Spinal cord (tissue), 10 donors: ENCODE measurements around the gene AIG1. TPM values are rescaled to one million over a fixed set of nuclear protein-coding genes. Genes with fewer than 3 reads are reported as not detected.

Experiments used
- DNase-seq, 6 donors: peaks; one replicate each; pipeline versions ENCODE4 v3.0.0 to v3.0.0-alpha.2; 2013 to 2015; ENCODE audit warnings: low spot score in 6 of 6, low read depth in 4 of 6
- H3K27ac ChIP-seq: one replicate; pipeline ENCODE4 v1.5.1; 2013; ENCODE audit warnings: low read depth, low read length, control low read depth
- H3K27me3 ChIP-seq: one replicate; pipeline ENCODE4 v1.6.1; 2013; ENCODE audit warnings: low read length; ENCODE audit not compliant: control insufficient read depth, insufficient read depth
- H3K36me3 ChIP-seq: one replicate; pipeline ENCODE4 v1.6.1; 2013; ENCODE audit warnings: low read length; ENCODE audit not compliant: control insufficient read depth, insufficient read depth
- H3K4me1 ChIP-seq: one replicate; pipeline ENCODE4 v1.6.1; 2013; ENCODE audit warnings: low read length; ENCODE audit not compliant: control insufficient read depth, insufficient read depth
- H3K4me3 ChIP-seq: one replicate; pipeline ENCODE4 v1.5.1; 2013; ENCODE audit warnings: low read depth, low read length, control low read depth
- H3K9me3 ChIP-seq: one replicate; pipeline ENCODE4 v1.6.1; 2013; ENCODE audit warnings: low read length; ENCODE audit not compliant: control insufficient read depth, insufficient read depth
- WGBS: methylation state at CpG from one replicate; pipeline ENCODE4 v1.1.5; 2013; ENCODE audit warnings: missing lambda C conversion rate; ENCODE audit not compliant: insufficient coverage; 5-methylcytosine and 5-hydroxymethylcytosine counted together
- polyA plus RNA-seq, 2 donors: library from polyadenylated mRNA; unstranded; fragments of 120-200 nt; gene quantifications; one replicate each; pipeline ENCODE4 v1.2.1, GENCODE V29; 2013; ENCODE audit not compliant: insufficient read length in 2 of 2
- total RNA-seq, 2 donors: library from RNA; depleted of rRNA in 1 of 2; stranded (reverse); fragments of 120-200 nt in 1 of 2; fragments of >200 nt in 1 of 2; gene quantifications; one replicate each; pipeline versions ENCODE4 v1.2.3 to v1.2.4, GENCODE V29; 2013 to 2014
- donor health status: healthy.

Gene AIG1
- total and polyA plus RNA-seq, 4 donors, result 56.5 to 72.6 (median 70.3) TPM

DNA sequence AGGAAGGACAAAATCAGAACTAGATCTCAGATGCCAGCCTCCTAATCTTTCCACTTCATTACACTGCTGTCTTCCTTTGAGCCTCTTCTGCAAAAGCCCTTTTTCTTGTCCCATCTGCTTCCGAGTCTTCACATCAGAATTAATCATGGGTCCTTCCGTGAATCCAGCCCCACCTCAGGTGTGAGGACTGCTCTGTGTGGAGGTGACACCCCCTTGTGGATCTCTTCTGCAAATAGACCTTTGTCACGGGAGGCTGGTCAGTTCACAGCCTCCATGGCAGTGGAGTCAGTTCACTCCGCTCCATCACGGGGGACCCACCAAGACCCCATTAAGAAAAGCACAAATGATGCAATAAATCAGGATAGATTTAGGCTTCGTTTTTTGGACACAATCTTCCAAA is 218.7 kb downstream of the AIG1 start:
- 89% methylated on average over 3 of the region's 6 CpGs for WGBS
- no peak overlapping the region for H3K4me3 ChIP-seq
- DNase-seq, result no peak

GRCh38 chr6:143283887-143284645 is 223.4 kb downstream of the AIG1 start:
- peak in 1 of 6 donors; percentile 62 for DNase-seq
- H3K27me3 ChIP-seq, result no peaks in the 10 kb centered on the region
- no CpG with 5 or more reads among the region's 13 CpGs for WGBS
- H3K4me1 ChIP-seq, result no peaks in the 10 kb centered on the region
- H3K4me3 ChIP-seq, result no peak overlapping the region
- no peak overlapping the region for H3K27ac ChIP-seq
- no peaks in the 10 kb centered on the region for H3K36me3 ChIP-seq
- H3K9me3 ChIP-seq, result no peaks in the 10 kb centered on the region

More for the DNA sequence above, 218.7 kb downstream of the AIG1 start:
- no peaks in the 10 kb centered on the region for H3K4me1 ChIP-seq
- no peaks in the 10 kb centered on the region for H3K36me3 ChIP-seq
- H3K27ac ChIP-seq, result no peak overlapping the region
- H3K9me3 ChIP-seq, result no peaks in the 10 kb centered on the region
- H3K27me3 ChIP-seq, result no peaks in the 10 kb centered on the region

DNA sequence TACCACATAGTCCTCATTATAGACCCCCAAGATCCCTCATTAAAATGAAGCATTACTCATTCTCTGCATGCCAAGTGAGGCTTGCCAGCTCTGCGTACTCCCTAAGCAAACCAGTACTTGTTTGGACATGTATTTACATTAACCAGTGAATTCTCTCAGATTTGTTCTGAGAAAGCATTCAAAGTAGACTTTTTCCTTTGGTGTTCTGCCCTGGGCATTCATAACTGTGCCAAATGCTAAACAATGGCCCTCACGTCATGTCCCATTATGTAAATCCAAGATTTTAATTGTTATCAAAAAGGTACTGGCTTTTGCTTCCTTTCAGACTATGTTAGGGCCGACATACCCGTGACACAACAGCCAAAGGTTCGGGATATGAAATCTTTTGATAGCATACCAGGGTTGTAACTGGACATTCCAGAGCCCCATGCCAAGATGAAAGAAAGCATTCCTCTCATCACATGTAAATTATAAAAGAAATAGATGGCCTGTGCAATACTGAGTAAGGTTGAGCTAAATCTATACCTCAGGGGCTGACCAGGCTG is 225.6 kb downstream of the AIG1 start:
- Histone ChIP-seq H3K9me3 (no peaks in the 10 kb centered on the region), H3K4me3 (no peak overlapping the region), H3K4me1 (no peaks in the 10 kb centered on the region), H3K27ac (no peak overlapping the region), H3K27me3 (no peaks in the 10 kb centered on the region), H3K36me3 (no peaks in the 10 kb centered on the region)
- peak in 1 of 6 donors; percentile 61 for DNase-seq
- 43% methylated on average over 1 of the region's 5 CpGs for WGBS

- Histone ChIP-seq H3K9me3 (no peaks in the 10 kb centered on the region), H3K27ac (no peak overlapping the region), H3K4me1 (no peaks in the 10 kb centered on the region), H3K36me3 (no peaks in the 10 kb centered on the region), H3K4me3 (no peak overlapping the region), H3K27me3 (no peaks in the 10 kb centered on the region)
- DNase-seq, result no peak
- WGBS, result no CpG with 5 or more reads among the region's 1 CpG
Observed at GRCh38 chr6:143288923-143289322, 228.2 kb downstream of the AIG1 start.

DNA sequence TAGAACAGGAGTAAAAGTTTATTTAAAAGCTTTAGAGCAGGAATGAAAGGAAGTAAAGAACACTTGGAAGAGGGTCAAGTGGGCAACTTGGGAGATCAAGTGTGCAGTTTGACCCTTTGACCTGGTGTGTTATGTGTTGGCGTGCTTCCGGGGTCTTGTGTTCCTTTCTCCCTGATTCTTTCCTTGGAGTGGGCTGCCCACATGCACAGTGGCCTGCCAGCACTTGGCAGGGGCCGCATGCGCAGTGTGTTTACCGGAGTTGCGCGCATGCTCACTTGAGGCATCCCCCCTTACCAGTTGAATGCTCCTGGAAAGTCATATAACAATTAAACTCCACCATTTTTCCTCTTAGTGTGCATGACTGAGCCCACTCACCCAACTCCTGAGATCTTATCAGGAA is 229.5 kb downstream of the AIG1 start:
- Histone ChIP-seq H3K4me1 (no peaks in the 10 kb centered on the region), H3K36me3 (no peaks in the 10 kb centered on the region), H3K27me3 (no peaks in the 10 kb centered on the region), H3K9me3 (no peaks in the 10 kb centered on the region), H3K27ac (no peak overlapping the region), H3K4me3 (no peak overlapping the region)
- DNase-seq, result no peak
- WGBS, result 90% methylated on average over 6 of the region's 7 CpGs

- no peak overlapping the region for H3K4me3 ChIP-seq
- H3K36me3 ChIP-seq, result no peaks in the 10 kb centered on the region
- no peak overlapping the region for H3K27ac ChIP-seq
- no peak for DNase-seq
- H3K27me3 ChIP-seq, result no peaks in the 10 kb centered on the region
- no peaks in the 10 kb centered on the region for H3K9me3 ChIP-seq
- no peaks in the 10 kb centered on the region for H3K4me1 ChIP-seq
Observed at GRCh38 chr6:143293523-143293922, 232.8 kb downstream of the AIG1 start.

DNA sequence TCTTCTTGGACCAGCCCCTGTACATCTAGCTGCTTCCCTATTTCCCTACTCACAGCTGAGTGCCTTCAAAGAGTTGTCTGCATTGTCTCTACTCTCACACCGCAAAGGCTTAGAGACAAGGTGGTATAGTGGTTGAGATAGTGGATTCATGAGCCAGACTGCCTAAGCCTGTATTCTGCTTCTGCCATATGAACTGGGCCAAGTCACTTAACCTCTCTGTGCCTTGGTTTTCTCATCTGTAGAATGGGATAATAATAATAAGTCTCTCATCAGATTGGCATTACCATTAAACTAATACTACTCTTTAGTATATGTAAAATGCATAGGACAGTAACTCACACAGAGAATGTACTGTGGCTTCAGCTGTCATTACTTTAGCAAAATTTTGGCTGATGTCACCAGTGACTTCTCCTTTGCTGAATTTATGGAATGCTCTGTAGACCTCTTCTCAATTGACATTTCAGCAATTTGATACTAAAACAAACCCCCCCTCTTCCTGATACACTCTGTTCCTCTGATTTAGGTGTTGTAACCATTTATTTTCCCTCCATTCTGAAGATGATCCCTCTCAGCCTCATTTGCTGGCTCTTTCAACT is 233.7 kb downstream of the AIG1 start:
- Histone ChIP-seq H3K4me3 (no peak overlapping the region), H3K27me3 (no peaks in the 10 kb centered on the region), H3K36me3 (no peaks in the 10 kb centered on the region), H3K9me3 (no peaks in the 10 kb centered on the region), H3K4me1 (no peaks in the 10 kb centered on the region), H3K27ac (no peak overlapping the region)
- DNase-seq, result no peak
- no CpG with 5 or more reads among the region's 1 CpG for WGBS

DNA sequence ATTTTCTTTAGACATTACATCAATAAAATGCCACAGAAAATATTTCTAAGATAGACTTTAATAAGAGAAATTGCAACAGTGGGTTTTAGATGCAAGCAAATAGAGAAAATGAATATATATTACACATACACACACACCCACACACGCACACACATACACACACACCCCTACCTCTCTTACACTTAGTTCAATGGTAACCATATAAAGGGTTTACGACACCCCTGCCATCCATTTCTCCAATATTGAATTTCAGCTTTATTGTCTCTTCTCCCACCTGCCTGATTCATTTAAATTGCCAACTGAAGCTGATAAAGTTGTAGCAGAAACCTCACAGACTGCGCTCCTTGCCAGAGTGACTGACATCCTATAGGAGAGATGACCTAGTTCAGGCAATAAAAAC is 235.2 kb downstream of the AIG1 start:
- no CpG with 5 or more reads among the region's 3 CpGs for WGBS
- DNase-seq, result peak in 3 of 6 donors; percentile 51 to 94 (median 53)
- Histone ChIP-seq H3K4me3 (no peak overlapping the region), H3K36me3 (no peaks in the 10 kb centered on the region), H3K27me3 (no peaks in the 10 kb centered on the region), H3K27ac (no peak overlapping the region), H3K4me1 (no peaks in the 10 kb centered on the region), H3K9me3 (no peaks in the 10 kb centered on the region)

GRCh38 chr6:143298071-143298470 is 237.4 kb downstream of the AIG1 start:
- no peaks in the 10 kb centered on the region for H3K36me3 ChIP-seq
- no peaks in the 10 kb centered on the region for H3K9me3 ChIP-seq
- peak in 1 of 6 donors; percentile 56 for DNase-seq
- no peak overlapping the region for H3K27ac ChIP-seq
- no CpG with 5 or more reads among the region's 1 CpG for WGBS
- H3K4me3 ChIP-seq, result no peak overlapping the region
- H3K27me3 ChIP-seq, result no peaks in the 10 kb centered on the region
- H3K4me1 ChIP-seq, result peaks cover 2% of the 10 kb centered on the region
